ENCODE measurements around the gene SPATA33.
"Not testable (repeated sequence)": the region's sequence is repeated elsewhere in the genome, so short reads cannot be mapped to it uniquely, and the experiment has no call there.

The SPATA33 gene

GRCh38 chr16:89624777-89625761 is 32.6 kb upstream of the SPATA33 start:
- no peak for TF ChIP-seq CTCF (IDR thresholded peaks at IDR 0.05; ENCODE audit: low read depth, low read length)
- no peak for DNase-seq
- no peaks in the 10 kb centered on the region for H3K36me3 ChIP-seq
- H3K9me3 ChIP-seq: no peaks in the 10 kb centered on the region
- H3K4me1 ChIP-seq: no peaks in the 10 kb centered on the region
- H3K4me3 ChIP-seq (ENCODE audit: low read depth, low read length): no peak overlapping the region
- no peaks in the 10 kb centered on the region; the same call in 1 of the 2 replicates for H3K27me3 ChIP-seq

GRCh38 chr16:89629827-89630610 is 27.6 kb upstream of the SPATA33 start:
- peaks cover 3% of the 10 kb centered on the region; the same call in 1 of the 2 replicates for H3K27me3 ChIP-seq
- no peaks in the 10 kb centered on the region for H3K9me3 ChIP-seq
- DNase-seq: peak; percentile 43
- no peaks in the 10 kb centered on the region for H3K36me3 ChIP-seq
- no peak overlapping the region for H3K4me3 ChIP-seq (ENCODE audit: low read depth, low read length)
- no peak for TF ChIP-seq CTCF (IDR thresholded peaks at IDR 0.05; ENCODE audit: low read depth, low read length)
- H3K4me1 ChIP-seq: peaks cover 9% of the 10 kb centered on the region

GRCh38 chr16:89633064-89633631 is 24.5 kb upstream of the SPATA33 start:
- Histone ChIP-seq H3K27me3 (peaks cover 3% of the 10 kb centered on the region; the same call in 1 of the 2 replicates), H3K4me1 (peaks cover 9% of the 10 kb centered on the region), H3K36me3 (no peaks in the 10 kb centered on the region), H3K9me3 (no peaks in the 10 kb centered on the region), H3K4me3 (ENCODE audit: low read depth, low read length) (no peak overlapping the region; the same call in 1 of the 2 replicates)
- TF ChIP-seq CTCF (IDR thresholded peaks at IDR 0.05; ENCODE audit: low read depth, low read length): no peak
- DNase-seq: peak; percentile 47

- not testable (repeated sequence) for DNase-seq, H3K36me3 ChIP-seq
Observed at GRCh38 chr16:89634463-89635385, 22.9 kb upstream of the SPATA33 start.

GRCh38 chr16:89636663-89637062 is 21.0 kb upstream of the SPATA33 start:
- H3K36me3 ChIP-seq: no peaks in the 10 kb centered on the region
- no peak for TF ChIP-seq CTCF (IDR thresholded peaks at IDR 0.05; ENCODE audit: low read depth, low read length)
- DNase-seq: no peak
- no peaks in the 10 kb centered on the region for H3K9me3 ChIP-seq
- H3K27me3 ChIP-seq: peaks cover 3% of the 10 kb centered on the region; the same call in 1 of the 2 replicates
- H3K4me1 ChIP-seq: peaks cover 13% of the 10 kb centered on the region
- no peak overlapping the region for H3K4me3 ChIP-seq (ENCODE audit: low read depth, low read length)

More at GRCh38 chr16:89634463-89635385, 22.9 kb upstream of the SPATA33 start:
- H3K4me3 ChIP-seq (ENCODE audit: low read depth, low read length); H3K4me1 ChIP-seq; H3K27me3 ChIP-seq; H3K9me3 ChIP-seq: not testable (repeated sequence)
